ENCODE results near the gene EPB41L4B. TPM values are rescaled to one million over a fixed set of nuclear protein-coding genes. Genes with fewer than 3 reads are reported as not detected.

EPB41L4B gene
- total RNA-seq, 1 donor from 2014 or later: 31.1 TPM

DNA sequence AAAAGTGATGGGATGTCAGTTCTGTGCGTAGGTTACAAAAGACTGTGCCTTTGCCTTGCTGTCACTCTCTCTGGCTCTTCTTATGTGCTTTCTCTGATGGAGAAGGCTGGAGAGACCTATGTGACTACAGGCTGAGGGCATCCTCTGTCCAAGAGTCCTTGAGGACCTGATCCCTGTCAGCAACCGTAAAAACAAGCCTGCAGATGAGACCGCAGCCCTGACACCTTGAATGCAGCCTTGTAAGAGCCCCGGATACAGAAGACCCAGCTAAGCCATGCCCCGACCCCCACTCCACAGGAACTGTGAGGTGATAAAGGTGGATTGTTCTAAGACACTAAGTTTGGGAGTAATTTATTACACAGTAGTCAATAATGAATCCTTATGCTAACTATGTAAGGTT lies 121.2 kb downstream of the EPB41L4B start:
- no peak for DNase-seq (ENCODE audit: low spot score)

GRCh38 chr9:109198736-109199382 lies 122.0 kb downstream of the EPB41L4B start:
- DNase-seq (ENCODE audit: low spot score): no peak

- DNase-seq (ENCODE audit: low spot score): no peak
These were observed 126.8 kb downstream of the EPB41L4B start for GRCh38 chr9:109193974-109194556.

GRCh38 chr9:109192732-109193361 lies 128.0 kb downstream of the EPB41L4B start:
- DNase-seq (ENCODE audit: low spot score): no peak

GRCh38 chr9:109191746-109192145 lies 129.1 kb downstream of the EPB41L4B start:
- no peak for DNase-seq (ENCODE audit: low spot score)

GRCh38 chr9:109190151-109190550 lies 130.7 kb downstream of the EPB41L4B start:
- no peak for DNase-seq (ENCODE audit: low spot score)

GRCh38 chr9:109186857-109187520 lies 133.9 kb downstream of the EPB41L4B start:
- DNase-seq (ENCODE audit: low spot score): no peak

- no peak for DNase-seq (ENCODE audit: low spot score)
These were observed 137.7 kb downstream of the EPB41L4B start for GRCh38 chr9:109182940-109183798.

- no peak for DNase-seq (ENCODE audit: low spot score)
These were observed 138.3 kb downstream of the EPB41L4B start for GRCh38 chr9:109182550-109182939.

GRCh38 chr9:109181284-109181683 lies 139.6 kb downstream of the EPB41L4B start:
- no peak for DNase-seq (ENCODE audit: low spot score)

DNA sequence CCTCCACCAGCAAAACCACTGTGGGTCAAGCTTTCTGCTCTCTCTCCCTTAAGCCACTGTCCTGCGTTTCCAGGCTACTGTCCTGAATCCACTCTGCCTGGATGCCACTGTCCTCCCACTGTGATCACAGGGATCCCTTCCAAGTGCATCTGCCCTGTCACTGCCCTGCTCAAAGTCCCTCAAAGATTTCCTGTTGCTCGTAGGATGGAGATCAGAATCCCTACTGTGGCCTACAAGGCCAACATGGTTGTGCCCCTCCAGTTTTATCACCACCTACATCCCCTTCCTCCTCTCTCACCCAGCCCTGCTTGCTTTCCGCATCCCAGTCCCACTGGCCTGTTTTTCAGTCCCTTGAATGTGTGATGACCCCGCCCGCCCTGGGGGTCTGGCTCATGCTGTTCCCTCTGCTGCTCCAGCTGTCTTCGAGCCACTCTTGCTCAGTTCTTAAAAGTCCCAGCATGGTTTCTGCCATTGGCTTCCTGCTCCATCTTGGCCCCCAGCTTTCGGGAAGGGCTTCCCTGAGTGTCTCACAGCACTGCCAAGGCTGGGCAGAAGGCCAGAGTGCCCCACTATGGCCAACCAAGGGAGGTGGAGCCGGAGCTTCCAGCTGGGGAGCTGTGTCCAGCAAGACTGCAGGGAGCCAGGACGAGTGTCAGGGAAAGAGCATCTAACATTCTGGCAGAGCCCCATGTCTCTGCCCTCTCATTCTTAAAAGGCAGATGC lies 140.9 kb downstream of the EPB41L4B start:
- no peak for DNase-seq (ENCODE audit: low spot score)

GRCh38 chr9:109176963-109177362 lies 143.9 kb downstream of the EPB41L4B start:
- DNase-seq (ENCODE audit: low spot score): no peak

DNA sequence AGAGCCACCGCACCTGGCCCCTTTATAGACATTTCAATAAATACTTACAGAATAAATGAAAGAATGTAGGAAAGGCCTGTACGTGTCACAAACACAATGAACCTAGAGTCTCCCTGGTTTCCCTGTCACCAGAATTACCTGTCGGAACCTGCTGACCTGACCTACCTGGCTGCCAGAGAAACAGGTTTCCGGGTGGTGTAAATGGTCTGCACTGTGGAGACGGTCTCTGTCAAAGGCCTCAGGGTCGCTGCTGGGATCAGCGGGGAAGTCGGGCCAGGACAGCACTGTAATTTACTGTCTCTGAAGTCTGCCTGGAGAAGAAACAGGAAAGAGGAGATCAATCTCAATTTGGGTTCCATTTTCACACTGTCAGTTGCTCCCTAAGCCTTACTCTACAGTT lies 144.5 kb downstream of the EPB41L4B start:
- no peak for DNase-seq (ENCODE audit: low spot score)

DNA sequence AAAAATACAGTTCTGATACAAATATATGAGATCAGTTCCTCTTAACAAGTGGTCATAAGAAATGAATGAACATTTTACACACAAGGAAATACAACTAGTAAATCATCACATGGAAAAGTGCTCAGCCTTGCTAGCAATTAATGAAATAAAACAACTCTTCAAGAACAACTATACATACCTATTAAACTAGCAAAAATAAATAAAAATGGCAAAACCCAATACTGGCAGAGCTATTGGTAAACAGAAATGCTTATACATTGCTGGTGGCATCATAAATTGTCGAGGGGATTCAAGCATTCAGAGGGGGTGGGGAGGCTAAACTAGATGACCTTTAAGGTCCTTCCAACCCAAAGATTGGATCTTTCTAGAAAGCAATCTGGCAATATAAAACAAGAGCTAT lies 147.9 kb downstream of the EPB41L4B start:
- no peak for DNase-seq (ENCODE audit: low spot score)

- DNase-seq (ENCODE audit: low spot score): no peak
These were observed 148.9 kb downstream of the EPB41L4B start for GRCh38 chr9:109171926-109172325.

DNA sequence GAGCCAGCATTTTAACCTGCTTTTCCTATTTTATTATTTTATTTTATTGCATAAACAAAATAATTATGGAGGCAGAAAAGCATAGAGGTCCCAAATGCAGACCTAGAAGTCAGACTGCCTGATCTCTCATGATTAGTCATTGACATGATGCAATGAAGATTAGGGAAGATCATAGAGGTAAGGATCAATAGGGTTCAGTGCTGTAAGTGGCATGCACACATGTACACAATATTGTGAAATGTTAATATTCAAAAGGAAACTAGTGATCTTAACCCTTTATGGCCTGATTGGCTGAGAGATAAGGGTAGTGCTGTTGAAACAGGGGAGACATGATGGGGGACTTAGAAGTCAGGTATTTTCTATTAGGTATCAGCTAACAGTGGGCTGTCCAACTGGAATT lies 152.7 kb downstream of the EPB41L4B start:
- no peak for DNase-seq (ENCODE audit: low spot score)

DNA sequence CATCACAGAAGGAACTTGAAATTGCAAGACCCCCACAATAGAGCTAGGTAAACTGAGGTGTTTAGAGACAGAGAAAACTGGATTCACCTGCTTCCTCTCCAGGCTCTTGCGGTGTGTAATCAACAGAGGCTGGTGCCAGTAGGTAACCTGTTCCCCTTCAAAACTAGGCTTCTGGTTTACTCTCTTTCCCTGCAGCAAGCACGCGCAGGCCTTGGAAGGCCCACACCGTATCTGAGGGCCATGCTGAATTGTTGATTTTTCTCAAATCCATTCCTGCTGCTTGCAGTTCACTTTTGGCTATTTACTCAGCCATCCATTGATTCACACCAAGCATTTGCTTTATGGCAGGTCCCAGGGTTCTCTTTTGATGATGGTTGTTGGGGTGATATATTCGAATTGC lies 153.1 kb downstream of the EPB41L4B start:
- DNase-seq (ENCODE audit: low spot score): no peak

DNA sequence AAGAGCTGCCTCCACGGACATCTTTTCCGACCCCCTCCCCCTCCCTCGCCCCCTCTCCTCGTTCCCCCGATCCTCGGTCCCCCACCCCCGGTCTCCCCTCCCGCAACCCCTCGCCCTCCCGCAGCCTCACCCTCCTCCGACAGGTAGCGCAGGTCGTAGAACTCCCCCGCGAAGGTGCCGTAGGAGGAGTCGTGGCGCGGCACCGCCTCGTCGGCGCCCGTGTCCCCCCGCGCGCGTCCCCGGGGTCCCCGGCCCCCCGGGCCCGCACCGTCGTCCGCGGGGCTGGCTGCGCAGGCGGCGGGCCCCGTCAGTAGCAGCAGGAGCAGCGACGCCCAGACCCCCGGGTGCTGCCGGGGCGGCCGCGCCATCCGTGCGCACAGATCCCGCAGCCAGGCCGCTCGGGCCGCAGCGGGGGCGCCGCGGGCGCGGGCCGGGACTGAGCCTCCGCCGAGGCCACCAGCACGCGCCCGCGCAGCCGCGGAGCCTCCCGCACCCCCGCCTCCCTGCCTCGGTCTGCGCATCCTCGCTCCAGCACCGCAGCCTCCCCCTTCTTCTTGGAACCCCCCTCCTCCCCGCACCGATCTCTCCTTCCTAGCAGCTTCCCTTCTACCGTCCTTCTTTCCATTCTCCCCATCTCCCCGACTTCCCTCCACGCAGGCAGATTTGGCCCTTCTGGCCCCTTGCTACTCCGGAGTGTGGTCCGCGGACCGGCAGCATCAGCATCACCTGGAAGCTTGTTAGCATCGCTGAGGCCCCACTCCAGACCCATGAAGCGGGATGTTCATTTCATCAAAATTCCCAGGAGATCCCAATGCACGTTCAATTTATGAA lies 153.9 kb downstream of the EPB41L4B start, which contains the start of gene FRRS1L:
Gene FRRS1L, minus strand, starts transcription at position 479 of the 831 bp plus-strand sequence. Its CDS starts 111 bp downstream, at position 368.
- no peak for DNase-seq (ENCODE audit: low spot score)

- DNase-seq (ENCODE audit: low spot score): no peak
These were observed 154.6 kb downstream of the EPB41L4B start for GRCh38 chr9:109166171-109166770.

GRCh38 chr9:109164042-109164441 lies 156.8 kb downstream of the EPB41L4B start:
- no peak for DNase-seq (ENCODE audit: low spot score)

Data from mucosa of gallbladder (tissue), 1 donor.